Tibial nerve (tissue), 3 donors: ENCODE measurements around the gene C10orf62.

Experiments
- POLR2A ChIP-seq, 2 donors: fragments of 450-650 bp; IDR thresholded peaks; one replicate each; pipeline ENCODE4 v1.6.1; 2017; ENCODE audit warnings: antibody characterized with exemption in 2 of 2, mild to moderate bottlenecking in 2 of 2, moderate library complexity in 2 of 2
- TF ChIP-seq, protein P1 (sequence below), 5 experiments: fragments of 200-600 bp in 3 of 5; fragments of 450-650 bp in 2 of 5; sonication (generic) in 3 of 5; IDR thresholded peaks; one replicate each; pipeline ENCODE4 v1.5.1; 2016 to 2019; ENCODE audit warnings: antibody characterized with exemption in 5 of 5, mild to moderate bottlenecking in 3 of 5, moderate library complexity in 2 of 5

GRCh38 chr10:97607095-97607636, 17.6 kb downstream of the C10orf62 start:
- TF ChIP-seq, protein P1, sequence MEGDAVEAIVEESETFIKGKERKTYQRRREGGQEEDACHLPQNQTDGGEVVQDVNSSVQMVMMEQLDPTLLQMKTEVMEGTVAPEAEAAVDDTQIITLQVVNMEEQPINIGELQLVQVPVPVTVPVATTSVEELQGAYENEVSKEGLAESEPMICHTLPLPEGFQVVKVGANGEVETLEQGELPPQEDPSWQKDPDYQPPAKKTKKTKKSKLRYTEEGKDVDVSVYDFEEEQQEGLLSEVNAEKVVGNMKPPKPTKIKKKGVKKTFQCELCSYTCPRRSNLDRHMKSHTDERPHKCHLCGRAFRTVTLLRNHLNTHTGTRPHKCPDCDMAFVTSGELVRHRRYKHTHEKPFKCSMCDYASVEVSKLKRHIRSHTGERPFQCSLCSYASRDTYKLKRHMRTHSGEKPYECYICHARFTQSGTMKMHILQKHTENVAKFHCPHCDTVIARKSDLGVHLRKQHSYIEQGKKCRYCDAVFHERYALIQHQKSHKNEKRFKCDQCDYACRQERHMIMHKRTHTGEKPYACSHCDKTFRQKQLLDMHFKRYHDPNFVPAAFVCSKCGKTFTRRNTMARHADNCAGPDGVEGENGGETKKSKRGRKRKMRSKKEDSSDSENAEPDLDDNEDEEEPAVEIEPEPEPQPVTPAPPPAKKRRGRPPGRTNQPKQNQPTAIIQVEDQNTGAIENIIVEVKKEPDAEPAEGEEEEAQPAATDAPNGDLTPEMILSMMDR (IDR thresholded peaks at IDR 0.05): no peak
- TF ChIP-seq POLR2A (IDR thresholded peaks at IDR 0.05): no peak
